Embryonic facial prominence (tissue), 1 donor: ENCODE data around the gene DLST.

Experiments used
- DNase-seq: peaks from one replicate; pipeline ENCODE4 v3.0.0-alpha.2; 2016; ENCODE audit errors: extremely low spot score

DLST gene

GRCh38 chr14:74881431-74882102 is at the start of gene DLST:
Gene DLST, plus strand, starts transcription at chr14:74881916. Its CDS starts 38 bp downstream, at chr14:74881954.
- DNase-seq: peak; percentile 71

GRCh38 chr14:74832849-74833248 is 48.9 kb upstream of the DLST start:
- no peak for DNase-seq

- DNase-seq: no peak
These were observed 46.9 kb upstream of the DLST start for GRCh38 chr14:74834692-74835392.

- DNase-seq: no peak
These were observed 46.0 kb upstream of the DLST start for GRCh38 chr14:74835645-74836250.

GRCh38 chr14:74836251-74836960 is 45.3 kb upstream of the DLST start:
- DNase-seq: no peak

GRCh38 chr14:74838166-74838565 is 43.5 kb upstream of the DLST start:
- DNase-seq: no peak

GRCh38 chr14:74840603-74841030 is 41.1 kb upstream of the DLST start:
- no peak for DNase-seq

- DNase-seq: no peak
These were observed 40.2 kb upstream of the DLST start for GRCh38 chr14:74841230-74842207.

- no peak for DNase-seq
These were observed 38.1 kb upstream of the DLST start for GRCh38 chr14:74843653-74844052.

- DNase-seq: peak; percentile 46
These were observed 35.5 kb upstream of the DLST start for GRCh38 chr14:74846168-74846567.

- peak; percentile 23 for DNase-seq
These were observed 34.6 kb upstream of the DLST start for GRCh38 chr14:74846968-74847665.

GRCh38 chr14:74848768-74849167 is 32.9 kb upstream of the DLST start:
- DNase-seq: no peak

GRCh38 chr14:74852922-74853530 is 28.7 kb upstream of the DLST start:
- peak; percentile 81 for DNase-seq

- DNase-seq: no peak
These were observed 28.1 kb upstream of the DLST start for GRCh38 chr14:74853581-74853980.

- DNase-seq: no peak
These were observed 26.7 kb upstream of the DLST start for GRCh38 chr14:74855021-74855420.

GRCh38 chr14:74855945-74856344 is 25.8 kb upstream of the DLST start:
- no peak for DNase-seq

GRCh38 chr14:74856366-74856765 is 25.4 kb upstream of the DLST start:
- no peak for DNase-seq

GRCh38 chr14:74858022-74858421 is 23.7 kb upstream of the DLST start:
- no peak for DNase-seq

GRCh38 chr14:74859757-74860552 is 21.8 kb upstream of the DLST start:
- DNase-seq: no peak
